DMS53 treated with DMSO at 0.1 percent for 48 hours (cell line): ENCODE data around the gene TNFSF10.
A peak's percentile ranks its signal among the peaks of the same experiment; 100 is the strongest.
"Not testable (repeated sequence)": the region's sequence is repeated elsewhere in the genome, so short reads cannot be mapped to it uniquely, and the experiment has no call there.

ENCODE experiments used
- DNase-seq: peaks from one replicate; lab custom pipeline; 2025; ENCODE audit not compliant: unreplicated experiment; lab: John Stamatoyannopoulos, UW

Gene TNFSF10

GRCh38 chr3:172544404-172544803 is 21.2 kb upstream of the TNFSF10 start:
- no peak for DNase-seq

DNA sequence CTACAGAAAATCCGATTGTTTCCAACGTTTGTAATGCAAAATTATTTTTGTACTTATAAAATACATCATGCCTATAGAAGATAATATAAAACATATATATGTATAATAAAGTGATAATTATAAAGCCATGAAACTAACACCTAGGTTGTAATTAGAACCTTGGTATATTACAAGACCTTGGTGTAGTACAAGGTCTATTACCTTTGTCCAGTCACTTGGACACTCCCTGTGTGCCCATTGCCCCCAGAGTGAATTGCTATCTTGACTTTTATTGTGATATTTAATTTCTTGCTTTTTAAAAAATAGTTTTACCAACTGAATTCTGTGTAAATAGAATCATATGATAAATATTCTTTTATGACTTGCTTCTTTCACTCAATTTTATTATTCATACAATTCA is 20.7 kb upstream of the TNFSF10 start:
- no peak for DNase-seq

GRCh38 chr3:172543419-172543818 is 20.2 kb upstream of the TNFSF10 start:
- no peak for DNase-seq

- no peak for DNase-seq
Measured at GRCh38 chr3:172542999-172543398, 19.8 kb upstream of the TNFSF10 start.

- no peak for DNase-seq
Measured at GRCh38 chr3:172541945-172542488, 18.8 kb upstream of the TNFSF10 start.

- no peak for DNase-seq
Measured at GRCh38 chr3:172540049-172540448, 16.8 kb upstream of the TNFSF10 start.

DNA sequence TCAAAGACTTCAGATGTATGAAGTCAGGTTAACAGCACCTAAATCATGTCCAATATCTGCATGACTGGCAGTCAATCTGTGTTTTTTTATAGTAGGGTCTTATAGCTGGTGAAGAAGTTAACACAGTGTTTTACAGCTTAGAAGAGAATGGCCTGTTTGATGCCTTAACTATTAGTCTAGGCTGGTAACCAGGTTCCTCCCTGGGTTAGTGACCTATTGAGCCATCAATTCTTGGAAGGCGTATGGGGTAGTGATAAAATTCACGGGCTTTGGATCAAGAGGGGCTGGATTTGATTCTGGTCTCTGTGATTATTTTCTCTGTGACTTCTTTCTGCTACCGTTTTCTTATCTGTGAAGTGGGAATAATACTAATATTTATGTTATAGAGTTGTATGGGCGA is 16.0 kb upstream of the TNFSF10 start:
- no peak for DNase-seq

DNA sequence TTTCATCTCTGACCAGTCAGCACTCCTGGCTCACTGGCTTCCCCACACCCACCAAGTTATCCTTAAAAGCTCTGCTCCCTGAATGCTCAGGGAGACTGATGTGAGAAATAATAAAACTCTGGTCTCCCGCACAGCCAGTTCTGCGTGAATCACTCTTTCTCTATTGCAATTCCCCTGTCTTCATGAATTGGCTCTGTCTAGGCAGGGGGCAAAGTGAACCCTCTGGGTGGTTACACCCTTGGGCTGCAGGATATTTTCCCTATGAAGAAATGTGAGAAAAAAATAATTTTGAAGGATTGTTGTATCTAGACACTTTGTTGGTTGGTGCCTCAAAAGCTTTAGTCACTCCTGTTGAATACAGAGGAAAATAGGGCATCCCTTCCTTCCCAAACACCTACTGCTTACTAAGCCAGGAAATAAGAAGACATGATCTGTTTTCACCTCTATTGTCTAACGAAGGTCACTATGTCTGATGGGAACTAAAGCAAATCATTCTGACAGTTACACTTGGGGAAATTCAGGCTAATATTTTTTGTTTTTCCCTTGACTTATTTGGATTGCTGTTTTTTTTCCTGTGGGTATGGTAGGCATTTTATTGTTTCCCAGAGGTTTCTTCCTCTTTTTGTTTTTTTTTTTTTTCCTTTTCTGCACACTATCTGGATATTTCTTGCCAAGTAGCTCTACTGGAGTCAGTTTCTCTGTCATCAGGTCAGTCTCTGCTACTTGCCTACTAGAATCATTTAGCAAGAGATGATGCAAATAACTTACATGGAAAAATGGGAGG is 15.3 kb upstream of the TNFSF10 start:
- DNase-seq: no peak

DNA sequence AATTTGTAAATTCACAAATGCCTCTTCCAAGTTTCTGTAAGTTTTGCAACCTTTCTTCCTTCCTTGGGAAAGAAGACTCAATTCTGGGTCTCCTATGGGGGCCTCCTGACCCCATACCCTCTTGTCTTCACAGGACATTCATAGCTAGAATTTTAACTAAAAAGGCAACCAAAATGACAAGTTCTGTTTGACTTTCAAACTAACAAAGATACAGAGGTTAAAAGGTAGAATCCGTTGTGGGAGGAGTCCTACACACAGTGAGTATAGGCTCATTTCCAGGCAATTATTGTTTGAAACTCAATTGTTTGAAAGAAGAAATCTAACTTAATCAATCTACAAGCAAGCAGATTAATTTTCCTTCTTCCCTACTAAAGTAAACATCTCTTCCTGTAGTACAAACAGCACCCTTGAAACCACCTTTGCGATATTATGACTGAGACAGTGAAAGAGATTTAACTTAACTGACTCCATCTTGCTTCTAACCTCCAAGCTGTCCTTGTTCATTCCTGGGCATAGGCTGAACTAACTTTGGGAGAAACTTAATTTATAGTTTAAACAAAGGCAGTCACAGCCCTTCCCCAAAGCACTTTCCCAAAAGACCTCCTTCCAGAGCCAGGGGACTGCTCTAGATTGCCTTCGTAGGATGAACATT is 14.4 kb upstream of the TNFSF10 start:
- DNase-seq: no peak

GRCh38 chr3:172536993-172537419 is 13.8 kb upstream of the TNFSF10 start:
- no peak for DNase-seq

GRCh38 chr3:172536505-172536904 is 13.3 kb upstream of the TNFSF10 start:
- DNase-seq: peak; percentile 62

- no peak for DNase-seq
Measured at GRCh38 chr3:172530566-172530965, 7.3 kb upstream of the TNFSF10 start.

GRCh38 chr3:172530101-172530561 is 6.9 kb upstream of the TNFSF10 start:
- no peak for DNase-seq

DNA sequence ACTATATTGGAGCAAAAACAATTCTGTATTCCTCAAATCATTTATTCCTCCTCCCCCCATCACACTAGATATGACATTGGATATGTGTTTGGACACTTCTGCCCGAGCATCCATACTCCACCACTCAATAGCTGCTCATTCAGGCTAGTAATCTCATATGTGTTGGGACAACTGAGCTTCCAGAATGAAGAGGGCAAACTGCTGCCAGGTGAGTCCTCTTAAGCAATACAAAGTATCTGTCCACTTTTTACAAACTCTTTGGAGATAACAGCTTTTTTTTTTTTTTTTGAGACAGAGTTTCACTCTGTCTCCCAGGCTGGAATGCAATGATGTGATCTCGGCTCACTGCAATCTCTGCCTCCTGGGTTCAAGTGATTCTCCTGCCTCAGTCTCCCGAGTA is 5.4 kb upstream of the TNFSF10 start:
- DNase-seq: no peak

DNA sequence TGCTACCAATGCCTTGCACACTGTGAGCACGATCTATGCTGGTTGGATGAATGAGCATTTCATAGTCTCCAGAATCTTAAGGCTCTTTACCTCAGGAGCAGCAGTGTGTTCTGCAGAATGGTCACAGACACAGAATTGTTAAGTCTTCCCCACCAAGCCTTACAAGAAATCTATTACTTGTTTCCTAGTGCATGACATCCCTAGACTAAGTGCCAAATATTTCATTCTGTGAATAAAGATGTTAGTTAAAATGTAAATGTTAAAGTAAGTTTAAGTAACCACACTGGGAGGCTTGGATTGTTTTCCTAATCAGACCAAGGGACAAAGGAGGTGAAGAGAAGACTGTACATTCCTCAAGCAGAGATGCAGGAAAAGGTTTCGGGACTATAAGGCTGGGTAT is 4.1 kb upstream of the TNFSF10 start:
- DNase-seq: no peak

GRCh38 chr3:172525116-172525613 is 1.9 kb upstream of the TNFSF10 start:
- DNase-seq: no peak

DNA sequence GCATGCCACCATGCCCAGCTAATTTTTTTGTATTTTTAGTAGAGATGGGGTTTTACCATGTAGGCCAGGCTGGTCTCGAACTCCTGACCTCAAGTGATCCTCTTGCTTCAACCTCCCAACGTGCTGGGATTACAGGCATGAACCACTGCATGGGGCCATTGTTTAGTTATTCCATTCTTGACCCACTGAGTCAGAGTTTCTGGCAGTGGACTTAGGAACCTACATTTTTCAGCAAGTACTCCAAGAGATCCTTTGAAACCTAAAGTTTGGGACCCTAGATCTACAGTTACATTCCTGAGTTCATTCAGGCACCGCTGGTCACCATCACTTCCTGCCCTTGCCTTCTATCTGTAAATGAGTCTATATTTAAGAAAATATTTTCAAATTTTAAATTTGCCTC is 1.4 kb upstream of the TNFSF10 start:
- DNase-seq: no peak

GRCh38 chr3:172521837-172522726 is 1.1 kb downstream of the TNFSF10 start:
- not testable (repeated sequence) for DNase-seq

DNA sequence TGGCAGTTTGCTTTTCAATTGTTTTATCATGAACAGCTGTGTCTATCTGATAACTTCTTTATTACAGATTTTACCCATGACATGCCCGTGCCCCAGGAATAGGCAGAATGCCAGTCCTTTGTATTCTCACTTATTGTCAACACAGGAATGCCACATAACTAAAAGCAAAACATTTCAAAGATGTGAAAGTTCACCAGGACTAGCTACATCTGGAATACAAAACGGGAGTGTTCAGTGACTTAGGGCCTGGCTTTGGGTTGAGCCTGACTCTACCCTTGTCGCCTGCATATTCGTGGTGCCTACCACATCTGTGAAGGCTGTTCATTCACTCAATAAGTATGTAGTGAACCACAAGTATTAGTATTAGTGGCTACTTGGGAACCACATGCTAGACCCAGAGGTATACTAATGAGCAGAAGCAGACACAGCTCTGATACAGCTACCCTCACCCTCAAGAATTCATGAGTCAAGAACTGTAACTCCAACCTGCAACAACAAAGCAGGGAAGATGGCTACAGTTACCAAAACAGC is 2.9 kb downstream of the TNFSF10 start:
- no peak for DNase-seq

DNA sequence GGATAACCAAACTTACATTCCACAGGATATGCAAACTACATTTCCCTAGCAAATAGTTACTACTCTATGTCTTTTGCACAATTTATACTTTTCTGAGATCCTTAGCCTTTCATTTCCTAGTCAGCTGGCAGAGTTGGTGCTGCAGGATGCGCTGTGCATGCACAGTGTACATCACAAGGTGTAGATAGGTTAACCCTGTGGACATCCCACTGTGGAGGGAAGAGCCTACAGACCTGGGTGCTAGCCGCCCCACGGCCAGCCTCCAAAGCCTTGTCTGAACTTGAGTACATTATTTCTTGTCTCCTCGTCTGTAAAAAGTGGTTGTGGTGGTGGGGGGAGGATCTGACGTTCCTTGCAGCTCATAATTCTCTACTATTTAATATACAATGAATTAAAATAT is 3.5 kb downstream of the TNFSF10 start:
- no peak for DNase-seq
